ENCODE results near the gene CD9. TPM values are rescaled to one million over a fixed set of nuclear protein-coding genes. Genes with fewer than 3 reads are reported as not detected.

The CD9 gene
- total RNA-seq, 3 donors from 2014 or later = 91.1 to 436 (median 243) TPM

DNA sequence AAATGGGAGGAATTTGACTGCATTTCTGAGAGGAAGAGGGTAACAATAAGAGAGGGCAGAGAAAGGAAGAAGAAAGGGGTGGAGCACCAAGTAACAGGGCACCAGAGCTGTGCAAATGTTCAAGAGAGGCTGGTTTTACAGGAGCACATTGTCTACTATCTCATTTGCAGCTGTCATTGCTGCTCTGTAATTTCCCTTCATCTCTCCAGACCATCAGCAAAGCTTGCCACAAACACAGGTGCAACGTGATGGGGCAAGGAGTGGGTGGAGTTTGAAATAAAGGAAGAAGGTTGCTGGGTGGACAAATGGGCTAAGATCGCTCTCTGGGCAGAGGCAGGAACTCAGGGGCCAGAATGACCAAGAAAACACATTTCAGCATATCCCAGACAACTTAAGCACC lies 62.4 kb downstream of the CD9 start:
- Histone ChIP-seq H3K27ac (no peak overlapping the region), H3K4me3 (no peak overlapping the region), H3K36me3 (no peaks in the 10 kb centered on the region), H3K27me3 (no peaks in the 10 kb centered on the region), H3K9me3 (no peaks in the 10 kb centered on the region), H3K4me1 (no peaks in the 10 kb centered on the region)
- TF ChIP-seq, protein P1, sequence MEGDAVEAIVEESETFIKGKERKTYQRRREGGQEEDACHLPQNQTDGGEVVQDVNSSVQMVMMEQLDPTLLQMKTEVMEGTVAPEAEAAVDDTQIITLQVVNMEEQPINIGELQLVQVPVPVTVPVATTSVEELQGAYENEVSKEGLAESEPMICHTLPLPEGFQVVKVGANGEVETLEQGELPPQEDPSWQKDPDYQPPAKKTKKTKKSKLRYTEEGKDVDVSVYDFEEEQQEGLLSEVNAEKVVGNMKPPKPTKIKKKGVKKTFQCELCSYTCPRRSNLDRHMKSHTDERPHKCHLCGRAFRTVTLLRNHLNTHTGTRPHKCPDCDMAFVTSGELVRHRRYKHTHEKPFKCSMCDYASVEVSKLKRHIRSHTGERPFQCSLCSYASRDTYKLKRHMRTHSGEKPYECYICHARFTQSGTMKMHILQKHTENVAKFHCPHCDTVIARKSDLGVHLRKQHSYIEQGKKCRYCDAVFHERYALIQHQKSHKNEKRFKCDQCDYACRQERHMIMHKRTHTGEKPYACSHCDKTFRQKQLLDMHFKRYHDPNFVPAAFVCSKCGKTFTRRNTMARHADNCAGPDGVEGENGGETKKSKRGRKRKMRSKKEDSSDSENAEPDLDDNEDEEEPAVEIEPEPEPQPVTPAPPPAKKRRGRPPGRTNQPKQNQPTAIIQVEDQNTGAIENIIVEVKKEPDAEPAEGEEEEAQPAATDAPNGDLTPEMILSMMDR (IDR thresholded peaks at IDR 0.05) = no peak
- TF ChIP-seq POLR2AphosphoS5 (IDR thresholded peaks at IDR 0.05) (no peak), POLR2A (IDR thresholded peaks at IDR 0.05) (no peak)
- intact Hi-C loops (cut with DNase I; ENCODE audit: low total_unique reads) = no loop called here
- no peak for DNase-seq (ENCODE audit: low spot score in 2 of 2)

DNA sequence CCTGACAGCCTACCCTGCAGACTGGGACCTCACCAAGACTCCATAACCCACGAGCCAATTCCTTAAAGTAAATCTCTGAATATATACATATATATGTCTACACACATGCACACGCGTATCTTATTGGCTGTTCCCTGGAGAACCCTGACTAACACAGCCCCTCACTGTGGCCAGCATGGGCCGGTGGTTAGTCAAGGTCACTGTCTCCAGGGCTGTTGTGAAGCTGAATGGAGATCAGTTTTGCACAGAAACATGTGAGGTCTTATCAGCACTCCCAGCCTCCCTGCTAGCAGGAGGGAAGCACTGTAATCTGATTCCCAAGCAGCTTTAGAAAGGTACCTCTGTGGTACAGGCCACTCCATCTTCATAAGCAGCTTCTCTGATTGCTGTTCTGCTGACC lies 63.7 kb downstream of the CD9 start:
- TF ChIP-seq, protein P1 (IDR thresholded peaks at IDR 0.05) = no peak
- TF ChIP-seq POLR2A (IDR thresholded peaks at IDR 0.05) (no peak), POLR2AphosphoS5 (IDR thresholded peaks at IDR 0.05) (no peak)
- no peak for DNase-seq (ENCODE audit: low spot score in 2 of 2)
- Histone ChIP-seq H3K36me3 (no peaks in the 10 kb centered on the region), H3K27ac (peak overlapping the region; percentile 44 to 61), H3K4me1 (no peaks in the 10 kb centered on the region), H3K9me3 (no peaks in the 10 kb centered on the region), H3K4me3 (no peak overlapping the region), H3K27me3 (no peaks in the 10 kb centered on the region)
- intact Hi-C loops (cut with DNase I; ENCODE audit: low total_unique reads) = no loop called here

DNA sequence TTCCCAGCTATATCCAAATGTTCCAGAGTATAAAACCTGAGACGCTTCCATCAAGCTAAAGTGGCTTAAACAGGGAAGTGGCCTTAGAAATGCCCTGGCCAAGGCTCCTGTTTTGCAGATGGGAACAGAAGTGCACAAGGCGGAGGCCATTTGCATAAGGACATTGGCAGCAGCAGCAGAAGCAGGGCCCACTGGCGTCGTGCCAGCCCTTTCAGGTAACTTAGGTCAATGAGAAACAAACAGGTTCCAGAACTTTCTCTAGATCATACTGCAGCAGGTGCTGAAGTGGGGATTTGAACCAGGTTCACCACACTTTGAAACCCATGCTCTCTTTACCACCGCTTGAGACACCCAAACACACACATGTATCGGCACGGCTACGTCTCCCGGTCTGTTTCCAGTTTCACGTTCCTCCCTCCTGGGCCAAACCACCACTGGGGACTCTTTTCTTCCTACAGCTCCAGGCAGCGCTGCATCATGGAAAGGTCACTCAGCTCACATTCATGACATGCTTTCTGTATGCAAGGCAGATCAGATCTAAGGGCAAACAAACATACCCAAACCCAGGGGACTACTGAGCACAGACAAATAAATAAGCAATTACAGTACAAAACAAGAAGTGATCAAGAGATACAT lies 64.3 kb downstream of the CD9 start:
- H3K4me3 ChIP-seq = no peak overlapping the region
- no peaks in the 10 kb centered on the region for H3K9me3 ChIP-seq
- no peaks in the 10 kb centered on the region for H3K4me1 ChIP-seq
- H3K36me3 ChIP-seq = no peaks in the 10 kb centered on the region
- H3K27me3 ChIP-seq = no peaks in the 10 kb centered on the region
- no peak for DNase-seq (ENCODE audit: low spot score in 2 of 2)
- intact Hi-C loops (cut with DNase I; ENCODE audit: low total_unique reads) = no loop called here
- TF ChIP-seq POLR2A (IDR thresholded peaks at IDR 0.05) (no peak), POLR2AphosphoS5 (IDR thresholded peaks at IDR 0.05) (no peak)
- TF ChIP-seq, protein P1 (IDR thresholded peaks at IDR 0.05) = no peak
- peak overlapping the region; percentile 44 to 61 for H3K27ac ChIP-seq

DNA sequence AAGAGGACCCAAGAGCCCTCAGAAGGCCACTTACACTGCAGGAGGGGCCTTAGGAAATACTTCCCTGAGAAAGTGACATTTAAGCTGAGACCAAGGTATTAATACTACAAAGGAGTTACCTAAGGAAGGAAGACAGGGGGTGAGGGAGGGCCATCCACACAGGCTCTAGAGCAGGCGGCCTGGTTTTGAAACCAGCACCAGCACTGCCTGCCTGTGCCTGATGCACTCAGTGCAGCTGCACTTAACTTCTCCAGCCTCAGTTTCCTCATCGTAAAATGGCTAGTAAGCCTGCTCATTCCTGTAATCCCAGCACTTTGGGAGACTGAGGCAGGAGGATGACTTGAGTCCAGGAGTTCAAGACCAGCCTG lies 64.8 kb downstream of the CD9 start:
- DNase-seq (ENCODE audit: low spot score in 2 of 2) = no peak
- Histone ChIP-seq H3K9me3 (no peaks in the 10 kb centered on the region), H3K27me3 (no peaks in the 10 kb centered on the region), H3K4me3 (no peak overlapping the region), H3K27ac (peak overlapping the region; percentile 44 to 61), H3K4me1 (no peaks in the 10 kb centered on the region), H3K36me3 (no peaks in the 10 kb centered on the region)
- TF ChIP-seq, protein P1 (IDR thresholded peaks at IDR 0.05) = no peak
- TF ChIP-seq POLR2AphosphoS5 (IDR thresholded peaks at IDR 0.05) (no peak), POLR2A (IDR thresholded peaks at IDR 0.05) (no peak)
- intact Hi-C loops (cut with DNase I; ENCODE audit: low total_unique reads) = no loop called here

DNA sequence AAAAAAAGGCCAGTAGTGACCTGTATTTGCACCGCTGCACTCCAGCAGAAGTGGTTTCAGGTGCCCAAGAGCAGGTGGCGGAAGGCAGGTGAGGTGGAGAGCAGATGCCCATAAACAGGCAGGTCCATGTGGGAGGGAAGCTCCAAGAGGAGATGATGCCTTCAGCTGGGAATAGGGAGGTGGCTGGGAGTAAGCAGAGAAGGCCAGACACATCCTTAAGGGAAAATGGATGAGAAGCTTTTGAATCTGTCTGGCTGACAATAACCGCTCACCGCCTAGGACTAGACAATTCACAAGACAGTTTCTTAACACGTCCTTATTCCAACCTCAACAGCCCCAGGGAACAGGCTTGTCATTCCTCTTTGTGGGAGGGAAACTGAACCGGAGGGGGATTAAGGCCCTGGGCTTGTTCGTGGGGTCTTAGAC lies 66.4 kb downstream of the CD9 start:
- intact Hi-C loops (cut with DNase I; ENCODE audit: low total_unique reads) = no loop called here
- DNase-seq (ENCODE audit: low spot score in 2 of 2) = peak in 1 of 2 donors; percentile 48
- no peak overlapping the region for H3K4me3 ChIP-seq
- TF ChIP-seq POLR2A (IDR thresholded peaks at IDR 0.05) (no peak), POLR2AphosphoS5 (IDR thresholded peaks at IDR 0.05) (no peak)
- TF ChIP-seq, protein P1 (IDR thresholded peaks at IDR 0.05) = no peak
- no peaks in the 10 kb centered on the region for H3K4me1 ChIP-seq
- H3K36me3 ChIP-seq = no peaks in the 10 kb centered on the region
- H3K27me3 ChIP-seq = no peaks in the 10 kb centered on the region
- H3K27ac ChIP-seq = peak overlapping the region; percentile 71 to 76
- H3K9me3 ChIP-seq = no peaks in the 10 kb centered on the region

Measured in breast epithelium (tissue), 4 donors.